Skeletal muscle satellite cell (primary cell): ENCODE measurements around the gene SH2D7. TPM values are rescaled to one million over a fixed set of nuclear protein-coding genes. Genes with fewer than 3 reads are reported as not detected.

Experiments used
- H3K27me3 ChIP-seq: 2 replicates; pipeline ENCODE4 v1.7.0; 2013; ENCODE audit warnings: low read length; ENCODE audit not compliant: control insufficient read depth, insufficient read depth
- H3K36me3 ChIP-seq: 2 replicates; pipeline ENCODE4 v1.7.0; 2013; ENCODE audit warnings: mild to moderate bottlenecking, control low read depth, low read length; ENCODE audit not compliant: insufficient read depth
- H3K4me1 ChIP-seq: 2 replicates; pipeline ENCODE4 v1.7.0; 2013; ENCODE audit warnings: low read length; ENCODE audit not compliant: control insufficient read depth, insufficient read depth
- H3K4me2 ChIP-seq: 2 replicates; pipeline ENCODE4 v1.7.0; 2013; ENCODE audit warnings: mild to moderate bottlenecking, low read length
- H3K4me3 ChIP-seq: 2 replicates; pipeline ENCODE4 v1.7.0; 2013; ENCODE audit warnings: low read length
- H3K9ac ChIP-seq: 2 replicates; pipeline ENCODE4 v1.7.0; 2013; ENCODE audit warnings: mild to moderate bottlenecking, low read depth, low read length, moderate library complexity
- H3K9me3 ChIP-seq: replicated peaks from 2 replicates; pipeline ENCODE4 v1.7.0; 2013; ENCODE audit warnings: mild to moderate bottlenecking, control low read depth, low read length
- total RNA-seq: library from RNA; depleted of rRNA; stranded (reverse); fragments of >200 nt; gene quantifications from 2 replicates; pipeline ENCODE4 v1.2.3, GENCODE V29; 2012; rRNA removed

Gene SH2D7
- not detected in 2 replicates for total RNA-seq

GRCh38 chr15:78092261-78093041, at the start of gene SH2D7:
Gene SH2D7 (plus strand): TSS chr15:78092561. CDS start chr15:78092585, 24 bp downstream.
- Histone ChIP-seq H3K4me2 (peak within 1 kb of the TSS; percentile 26), H3K4me1 (peaks cover 15% of the 10 kb centered on the region), H3K9me3 (no peaks in the 10 kb centered on the region), H3K27me3 (peaks cover 11% of the 10 kb centered on the region), H3K9ac (no peak within 1 kb of the TSS), H3K4me3 (no peak within 1 kb of the TSS), H3K36me3 (no peaks in the 10 kb centered on the region)

- no peaks in the 10 kb centered on the region for H3K9me3 ChIP-seq
- peaks cover 26% of the 10 kb centered on the region for H3K4me1 ChIP-seq
- H3K4me2 ChIP-seq = no peak overlapping the region
- H3K4me3 ChIP-seq = no peak overlapping the region
- H3K9ac ChIP-seq = no peak overlapping the region
- H3K27me3 ChIP-seq = no peaks in the 10 kb centered on the region
- H3K36me3 ChIP-seq = peaks cover 25% of the 10 kb centered on the region
Observed at GRCh38 chr15:78044407-78045155, 47.8 kb upstream of the SH2D7 start.

DNA sequence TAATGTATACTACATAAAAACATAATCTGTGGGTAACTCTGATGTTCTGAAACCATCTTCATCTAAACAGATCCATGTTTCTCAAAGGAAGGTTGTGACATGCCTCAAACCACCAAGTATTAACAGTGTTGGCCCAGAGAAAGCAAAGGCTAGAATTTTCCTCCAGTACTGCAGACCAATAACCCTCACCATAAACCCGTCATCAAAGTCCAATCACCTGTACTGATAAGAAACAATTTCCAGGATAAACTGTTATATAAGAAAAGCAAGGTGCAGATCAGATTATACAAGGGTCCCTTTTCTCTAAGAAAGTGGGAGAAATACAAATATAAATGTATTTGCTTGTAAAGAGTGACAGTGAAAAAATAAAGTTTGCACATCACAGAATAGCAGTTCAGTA, 47.2 kb upstream of the SH2D7 start:
- H3K4me1 ChIP-seq = peaks cover 33% of the 10 kb centered on the region
- no peaks in the 10 kb centered on the region for H3K9me3 ChIP-seq
- no peak overlapping the region for H3K9ac ChIP-seq
- H3K27me3 ChIP-seq = no peaks in the 10 kb centered on the region
- H3K4me3 ChIP-seq = no peak overlapping the region
- no peak overlapping the region for H3K4me2 ChIP-seq
- peaks cover 25% of the 10 kb centered on the region for H3K36me3 ChIP-seq

- H3K9me3 ChIP-seq = no peaks in the 10 kb centered on the region
- no peak overlapping the region for H3K4me2 ChIP-seq
- no peak overlapping the region for H3K9ac ChIP-seq
- no peak overlapping the region for H3K4me3 ChIP-seq
- peaks cover 40% of the 10 kb centered on the region for H3K4me1 ChIP-seq
- peaks cover 23% of the 10 kb centered on the region for H3K36me3 ChIP-seq
- no peaks in the 10 kb centered on the region for H3K27me3 ChIP-seq
Observed at GRCh38 chr15:78046796-78047341, 45.5 kb upstream of the SH2D7 start.

DNA sequence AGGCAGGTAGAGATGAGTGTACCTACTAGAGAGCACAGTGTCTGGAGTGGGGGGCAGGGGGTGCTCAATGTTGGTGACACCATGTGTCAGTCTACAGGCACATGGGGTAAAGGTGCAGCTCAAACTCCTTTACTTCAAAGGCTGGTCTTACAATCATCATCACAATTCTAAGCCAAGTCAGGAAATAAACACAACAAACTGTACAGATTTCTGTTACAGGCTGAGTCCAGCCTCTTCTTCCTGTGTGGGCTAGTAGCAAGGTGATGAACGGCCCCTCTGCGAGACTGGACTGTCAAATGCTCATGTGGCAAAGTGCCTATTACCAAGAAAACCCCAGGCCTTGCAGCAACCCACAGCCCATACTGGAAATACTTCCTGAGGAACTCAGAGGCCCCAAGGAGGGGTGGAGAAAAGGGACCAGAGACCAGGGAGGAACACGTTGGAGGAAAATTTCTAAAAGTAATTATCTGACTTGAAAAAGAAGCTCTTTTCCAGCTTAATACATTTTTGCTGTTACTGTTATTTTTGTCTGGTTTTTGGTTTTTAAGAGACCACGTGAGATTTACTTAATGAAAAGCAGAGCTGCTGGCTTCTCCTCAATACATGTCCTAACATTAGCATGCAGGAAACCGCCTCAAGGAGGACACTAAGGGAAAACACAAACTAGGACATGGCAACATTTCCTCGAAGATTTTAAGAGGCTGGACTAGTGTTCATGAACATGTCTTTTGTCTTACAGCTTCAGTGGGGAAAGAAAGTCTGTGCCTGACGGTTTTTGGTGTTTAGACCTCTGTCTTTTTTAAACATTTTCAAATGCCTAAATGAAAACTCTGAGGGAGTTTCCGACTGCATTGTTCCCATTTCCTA, 44.4 kb upstream of the SH2D7 start:
- no peaks in the 10 kb centered on the region for H3K27me3 ChIP-seq
- no peak overlapping the region for H3K4me2 ChIP-seq
- H3K9me3 ChIP-seq = no peaks in the 10 kb centered on the region
- H3K4me1 ChIP-seq = peaks cover 51% of the 10 kb centered on the region
- no peak overlapping the region for H3K4me3 ChIP-seq
- H3K9ac ChIP-seq = no peak overlapping the region
- H3K36me3 ChIP-seq = peaks cover 23% of the 10 kb centered on the region

- Histone ChIP-seq H3K36me3 (peaks cover 23% of the 10 kb centered on the region), H3K9ac (no peak overlapping the region), H3K4me1 (peaks cover 51% of the 10 kb centered on the region), H3K4me2 (no peak overlapping the region), H3K27me3 (no peaks in the 10 kb centered on the region), H3K9me3 (no peaks in the 10 kb centered on the region), H3K4me3 (no peak overlapping the region)
Observed at GRCh38 chr15:78048628-78048920, 43.8 kb upstream of the SH2D7 start.

DNA sequence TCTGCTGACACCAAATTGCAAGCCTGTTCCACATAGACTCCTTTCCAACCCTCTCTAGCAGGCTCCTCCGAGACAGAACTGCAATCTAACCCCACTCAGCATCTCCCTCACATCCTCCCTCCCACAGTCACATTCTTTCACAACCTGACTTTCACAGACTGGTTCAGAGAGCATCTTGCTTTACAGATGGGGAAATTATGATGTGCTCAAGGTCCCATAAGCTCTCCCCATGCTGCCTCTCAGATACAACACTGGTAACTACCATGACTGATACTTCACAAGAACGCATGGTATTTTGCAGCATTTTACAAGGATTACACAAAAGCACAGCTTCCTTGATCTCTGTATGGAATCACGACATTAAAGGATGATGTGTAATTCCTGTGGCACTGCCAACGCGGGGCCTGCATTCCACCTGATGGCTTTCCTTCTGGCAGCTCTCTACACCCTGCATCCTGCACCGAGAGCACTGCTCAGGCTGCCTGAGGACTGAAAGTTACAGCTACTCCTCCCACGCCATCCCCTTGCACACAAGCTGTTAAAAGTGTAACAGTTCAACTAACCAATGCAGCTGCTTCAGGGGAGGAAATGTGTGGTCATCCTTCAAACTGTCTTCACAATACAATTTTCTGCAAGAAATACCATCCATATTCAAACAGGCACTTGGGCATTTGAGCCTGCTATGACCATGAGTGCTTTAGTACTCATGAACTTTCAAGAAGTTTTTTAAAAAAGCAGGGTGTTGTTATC, 42.5 kb upstream of the SH2D7 start:
- Histone ChIP-seq H3K4me3 (peak overlapping the region; percentile 15), H3K27me3 (no peaks in the 10 kb centered on the region), H3K9ac (peak overlapping the region; percentile 27), H3K9me3 (no peaks in the 10 kb centered on the region), H3K36me3 (peaks cover 18% of the 10 kb centered on the region), H3K4me1 (peaks cover 55% of the 10 kb centered on the region), H3K4me2 (peak overlapping the region; percentile 49)

- Histone ChIP-seq H3K9me3 (no peaks in the 10 kb centered on the region), H3K4me1 (peaks cover 60% of the 10 kb centered on the region), H3K9ac (peak overlapping the region; percentile 27), H3K4me3 (peak overlapping the region; percentile 15), H3K27me3 (no peaks in the 10 kb centered on the region), H3K4me2 (peak overlapping the region; percentile 49), H3K36me3 (peaks cover 18% of the 10 kb centered on the region)
Observed at GRCh38 chr15:78050441-78050809, 41.9 kb upstream of the SH2D7 start.

GRCh38 chr15:78050826-78051225, 41.5 kb upstream of the SH2D7 start:
- no peaks in the 10 kb centered on the region for H3K9me3 ChIP-seq
- H3K9ac ChIP-seq = peak overlapping the region; percentile 27
- H3K4me1 ChIP-seq = peaks cover 63% of the 10 kb centered on the region
- peak overlapping the region; percentile 49 for H3K4me2 ChIP-seq
- no peak overlapping the region for H3K4me3 ChIP-seq
- H3K36me3 ChIP-seq = peaks cover 18% of the 10 kb centered on the region
- H3K27me3 ChIP-seq = no peaks in the 10 kb centered on the region

DNA sequence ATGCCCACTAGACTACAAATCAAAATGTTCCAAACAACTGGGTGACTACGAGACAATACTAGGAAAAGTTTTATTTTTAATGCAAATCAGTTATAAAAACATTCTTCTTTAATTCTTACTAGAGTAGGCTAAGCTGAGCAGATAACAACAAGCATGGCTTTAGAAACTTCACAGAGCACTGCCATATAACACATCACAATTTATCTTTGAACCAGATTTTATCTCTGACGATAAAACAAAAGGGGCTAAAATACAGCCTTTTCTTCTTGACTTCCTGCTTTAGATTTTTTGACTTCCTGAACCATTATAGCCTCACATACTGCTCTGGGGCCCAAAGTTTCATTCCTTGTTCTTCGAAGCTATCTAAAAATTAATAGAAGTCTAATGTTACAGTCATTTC, 40.8 kb upstream of the SH2D7 start:
- H3K4me3 ChIP-seq = no peak overlapping the region
- no peaks in the 10 kb centered on the region for H3K9me3 ChIP-seq
- peaks cover 71% of the 10 kb centered on the region for H3K4me1 ChIP-seq
- H3K9ac ChIP-seq = no peak overlapping the region
- no peak overlapping the region for H3K4me2 ChIP-seq
- peaks cover 18% of the 10 kb centered on the region for H3K36me3 ChIP-seq
- H3K27me3 ChIP-seq = no peaks in the 10 kb centered on the region
